ENCODE measurements around the gene NCCRP1.

NCCRP1 gene

GRCh38 chr19:39170386-39171231 is 26.2 kb upstream of the NCCRP1 start:
- no peaks in the 10 kb centered on the region for H3K27me3 ChIP-seq (ENCODE audit: insufficient read depth, low read depth, severe bottlenecking)
- no peak for DNase-seq
- H3K4me3 ChIP-seq (ENCODE audit: low read depth, low read length), result no peak overlapping the region
- H3K36me3 ChIP-seq, result peaks cover 44% of the 10 kb centered on the region
- TF ChIP-seq CTCF (IDR thresholded peaks at IDR 0.05; ENCODE audit: low read depth, low read length), result no peak
- no peaks in the 10 kb centered on the region for H3K9me3 ChIP-seq (ENCODE audit: severe bottlenecking)
- H3K27ac ChIP-seq, result peak overlapping the region; percentile 74

GRCh38 chr19:39171479-39172465 is 25.0 kb upstream of the NCCRP1 start:
- TF ChIP-seq CTCF (IDR thresholded peaks at IDR 0.05; ENCODE audit: low read depth, low read length), result no peak
- no peak overlapping the region for H3K4me3 ChIP-seq (ENCODE audit: low read depth, low read length)
- no peaks in the 10 kb centered on the region for H3K9me3 ChIP-seq (ENCODE audit: severe bottlenecking)
- DNase-seq, result peak; percentile 63
- H3K27ac ChIP-seq, result peak overlapping the region; percentile 74
- H3K27me3 ChIP-seq (ENCODE audit: insufficient read depth, low read depth, severe bottlenecking), result no peaks in the 10 kb centered on the region
- peaks cover 55% of the 10 kb centered on the region for H3K36me3 ChIP-seq

- H3K27me3 ChIP-seq (ENCODE audit: insufficient read depth, low read depth, severe bottlenecking), result no peaks in the 10 kb centered on the region
- H3K4me3 ChIP-seq (ENCODE audit: low read depth, low read length), result no peak overlapping the region
- H3K36me3 ChIP-seq, result peaks cover 67% of the 10 kb centered on the region
- DNase-seq, result no peak
- no peaks in the 10 kb centered on the region for H3K9me3 ChIP-seq (ENCODE audit: severe bottlenecking)
- H3K27ac ChIP-seq, result peak overlapping the region; percentile 41; the same call in 1 of the 2 replicates
- no peak for TF ChIP-seq CTCF (IDR thresholded peaks at IDR 0.05; ENCODE audit: low read depth, low read length)
Observed at GRCh38 chr19:39172700-39173501, 23.9 kb upstream of the NCCRP1 start.

GRCh38 chr19:39173502-39173991 is 23.2 kb upstream of the NCCRP1 start:
- no peak overlapping the region for H3K27ac ChIP-seq
- no peak for TF ChIP-seq CTCF (IDR thresholded peaks at IDR 0.05; ENCODE audit: low read depth, low read length)
- H3K36me3 ChIP-seq, result peaks cover 69% of the 10 kb centered on the region
- no peaks in the 10 kb centered on the region for H3K9me3 ChIP-seq (ENCODE audit: severe bottlenecking)
- H3K27me3 ChIP-seq (ENCODE audit: insufficient read depth, low read depth, severe bottlenecking), result no peaks in the 10 kb centered on the region
- H3K4me3 ChIP-seq (ENCODE audit: low read depth, low read length), result no peak overlapping the region
- DNase-seq, result no peak

- Histone ChIP-seq H3K4me3 (ENCODE audit: low read depth, low read length) (no peak overlapping the region), H3K27ac (no peak overlapping the region), H3K9me3 (ENCODE audit: severe bottlenecking) (no peaks in the 10 kb centered on the region), H3K36me3 (peaks cover 74% of the 10 kb centered on the region), H3K27me3 (ENCODE audit: insufficient read depth, low read depth, severe bottlenecking) (no peaks in the 10 kb centered on the region)
- no peak for TF ChIP-seq CTCF (IDR thresholded peaks at IDR 0.05; ENCODE audit: low read depth, low read length)
- DNase-seq, result no peak
Observed at GRCh38 chr19:39174142-39174541, 22.6 kb upstream of the NCCRP1 start.
